ENCODE results near the gene GALK1. TPM values are rescaled to one million over a fixed set of nuclear protein-coding genes. Genes with fewer than 3 reads are reported as not detected.
A peak's percentile ranks its signal among the peaks of the same experiment; 100 is the strongest.

GALK1 gene
- total and polyA plus RNA-seq, 2 of the 13 experiments (the other 11 are each of a cell fraction or from before 2014, with no cell fraction given) = 59.9 to 93.6 TPM

DNA sequence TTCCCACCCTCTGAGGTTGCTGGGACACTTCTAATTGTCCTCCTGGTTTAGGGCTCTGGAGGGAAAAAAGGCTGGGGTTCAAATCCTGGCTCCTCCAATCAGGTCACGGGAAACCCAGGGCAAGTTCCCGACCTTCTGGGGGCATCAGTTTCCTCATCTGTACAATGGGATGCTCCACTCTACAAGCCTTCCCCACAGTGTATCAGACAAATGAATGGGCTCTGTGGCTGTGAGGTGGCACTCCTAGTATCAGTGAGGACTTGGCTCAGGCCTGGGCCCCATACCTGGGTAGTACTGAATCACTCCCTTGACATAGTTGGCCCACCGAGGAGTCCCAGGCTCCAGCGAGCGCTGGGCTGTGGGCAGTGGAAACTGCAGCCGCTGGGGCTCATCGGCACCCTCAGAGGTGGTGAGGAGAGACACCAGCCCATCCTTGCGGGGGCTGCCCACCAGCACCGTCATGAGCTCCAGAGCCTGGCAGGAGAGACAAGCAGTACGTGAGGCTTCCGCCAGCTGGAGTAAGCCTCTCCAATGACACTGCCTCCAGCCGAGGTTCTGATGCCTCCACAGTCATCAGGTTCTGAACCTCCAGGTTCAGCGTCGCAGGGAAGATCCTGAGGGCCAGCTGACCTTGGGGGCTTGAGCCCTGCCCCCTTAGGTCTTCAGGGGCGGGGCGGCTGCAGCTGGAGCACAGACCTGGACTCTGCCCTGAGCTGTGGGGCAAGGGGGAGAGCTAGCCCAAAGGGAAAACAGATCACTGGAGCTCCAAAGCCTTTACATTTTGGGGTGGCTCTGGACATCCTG, 1.2 kb downstream of the GALK1 start (continued):
- TF ChIP-seq ZBTB42 (CRISPR knock-in tag; IDR thresholded peaks at IDR 0.05) = no peak
- TF ChIP-seq, protein P1, sequence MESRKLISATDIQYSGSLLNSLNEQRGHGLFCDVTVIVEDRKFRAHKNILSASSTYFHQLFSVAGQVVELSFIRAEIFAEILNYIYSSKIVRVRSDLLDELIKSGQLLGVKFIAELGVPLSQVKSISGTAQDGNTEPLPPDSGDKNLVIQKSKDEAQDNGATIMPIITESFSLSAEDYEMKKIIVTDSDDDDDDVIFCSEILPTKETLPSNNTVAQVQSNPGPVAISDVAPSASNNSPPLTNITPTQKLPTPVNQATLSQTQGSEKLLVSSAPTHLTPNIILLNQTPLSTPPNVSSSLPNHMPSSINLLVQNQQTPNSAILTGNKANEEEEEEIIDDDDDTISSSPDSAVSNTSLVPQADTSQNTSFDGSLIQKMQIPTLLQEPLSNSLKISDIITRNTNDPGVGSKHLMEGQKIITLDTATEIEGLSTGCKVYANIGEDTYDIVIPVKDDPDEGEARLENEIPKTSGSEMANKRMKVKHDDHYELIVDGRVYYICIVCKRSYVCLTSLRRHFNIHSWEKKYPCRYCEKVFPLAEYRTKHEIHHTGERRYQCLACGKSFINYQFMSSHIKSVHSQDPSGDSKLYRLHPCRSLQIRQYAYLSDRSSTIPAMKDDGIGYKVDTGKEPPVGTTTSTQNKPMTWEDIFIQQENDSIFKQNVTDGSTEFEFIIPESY (CRISPR knock-in tag; IDR thresholded peaks at IDR 0.05) = peak; percentile 84
- peak; percentile 13 for TF ChIP-seq SRSF1 (optimal IDR thresholded peaks at IDR 0.05; ENCODE audit: low read depth, low read length)
- peak; percentile 95 for TF ChIP-seq HNF4G (IDR thresholded peaks at IDR 0.05; ENCODE audit: borderline replicate concordance, low read depth, low read length)
- TF ChIP-seq HNF4G (CRISPR knock-in tag; IDR thresholded peaks at IDR 0.05; ENCODE audit: borderline replicate concordance, low read depth) = peak; percentile 85
- TF ChIP-seq, protein P2, sequence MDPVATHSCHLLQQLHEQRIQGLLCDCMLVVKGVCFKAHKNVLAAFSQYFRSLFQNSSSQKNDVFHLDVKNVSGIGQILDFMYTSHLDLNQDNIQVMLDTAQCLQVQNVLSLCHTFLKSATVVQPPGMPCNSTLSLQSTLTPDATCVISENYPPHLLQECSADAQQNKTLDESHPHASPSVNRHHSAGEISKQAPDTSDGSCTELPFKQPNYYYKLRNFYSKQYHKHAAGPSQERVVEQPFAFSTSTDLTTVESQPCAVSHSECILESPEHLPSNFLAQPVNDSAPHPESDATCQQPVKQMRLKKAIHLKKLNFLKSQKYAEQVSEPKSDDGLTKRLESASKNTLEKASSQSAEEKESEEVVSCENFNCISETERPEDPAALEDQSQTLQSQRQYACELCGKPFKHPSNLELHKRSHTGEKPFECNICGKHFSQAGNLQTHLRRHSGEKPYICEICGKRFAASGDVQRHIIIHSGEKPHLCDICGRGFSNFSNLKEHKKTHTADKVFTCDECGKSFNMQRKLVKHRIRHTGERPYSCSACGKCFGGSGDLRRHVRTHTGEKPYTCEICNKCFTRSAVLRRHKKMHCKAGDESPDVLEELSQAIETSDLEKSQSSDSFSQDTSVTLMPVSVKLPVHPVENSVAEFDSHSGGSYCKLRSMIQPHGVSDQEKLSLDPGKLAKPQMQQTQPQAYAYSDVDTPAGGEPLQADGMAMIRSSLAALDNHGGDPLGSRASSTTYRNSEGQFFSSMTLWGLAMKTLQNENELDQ (CRISPR knock-in tag; IDR thresholded peaks at IDR 0.05; ENCODE audit: borderline replicate concordance) = 0 out of 2 replicates have a peak, but pooled peaks have one; percentile 65
- TF ChIP-seq, protein P3, sequence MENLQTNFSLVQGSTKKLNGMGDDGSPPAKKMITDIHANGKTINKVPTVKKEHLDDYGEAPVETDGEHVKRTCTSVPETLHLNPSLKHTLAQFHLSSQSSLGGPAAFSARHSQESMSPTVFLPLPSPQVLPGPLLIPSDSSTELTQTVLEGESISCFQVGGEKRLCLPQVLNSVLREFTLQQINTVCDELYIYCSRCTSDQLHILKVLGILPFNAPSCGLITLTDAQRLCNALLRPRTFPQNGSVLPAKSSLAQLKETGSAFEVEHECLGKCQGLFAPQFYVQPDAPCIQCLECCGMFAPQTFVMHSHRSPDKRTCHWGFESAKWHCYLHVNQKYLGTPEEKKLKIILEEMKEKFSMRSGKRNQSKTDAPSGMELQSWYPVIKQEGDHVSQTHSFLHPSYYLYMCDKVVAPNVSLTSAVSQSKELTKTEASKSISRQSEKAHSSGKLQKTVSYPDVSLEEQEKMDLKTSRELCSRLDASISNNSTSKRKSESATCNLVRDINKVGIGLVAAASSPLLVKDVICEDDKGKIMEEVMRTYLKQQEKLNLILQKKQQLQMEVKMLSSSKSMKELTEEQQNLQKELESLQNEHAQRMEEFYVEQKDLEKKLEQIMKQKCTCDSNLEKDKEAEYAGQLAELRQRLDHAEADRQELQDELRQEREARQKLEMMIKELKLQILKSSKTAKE (CRISPR knock-in tag; IDR thresholded peaks at IDR 0.05; ENCODE audit: borderline replicate concordance) = no peak
- TF ChIP-seq CAMTA2 (CRISPR knock-in tag; IDR thresholded peaks at IDR 0.05; ENCODE audit: borderline replicate concordance) = no peak
- no peak for TF ChIP-seq SP1 (IDR thresholded peaks at IDR 0.05)
- TF ChIP-seq SP1 (CRISPR knock-in tag; IDR thresholded peaks at IDR 0.05) = peak; percentile 61
- peak; percentile 35 for TF ChIP-seq KMT2A (CRISPR knock-in tag; IDR thresholded peaks at IDR 0.05)
- peak; percentile 13; the same call in 1 of the 2 replicates for TF ChIP-seq KDM5B (CRISPR knock-in tag; IDR thresholded peaks at IDR 0.05; ENCODE audit: borderline replicate concordance)
- peak; percentile 64; the same call in 1 of the 2 replicates for TF ChIP-seq MAF1 (CRISPR knock-in tag; IDR thresholded peaks at IDR 0.05; ENCODE audit: borderline replicate concordance)
- peak; percentile 45; the same call in 1 of the 2 replicates for TF ChIP-seq ARHGAP35 (CRISPR knock-in tag; IDR thresholded peaks at IDR 0.05; ENCODE audit: borderline replicate concordance)
- peak; percentile 48; the same call in 1 of the 2 replicates for TF ChIP-seq HMG20A (CRISPR knock-in tag; IDR thresholded peaks at IDR 0.05; ENCODE audit: borderline replicate concordance)
- 0 out of 2 replicates have a peak, but pooled peaks have one; percentile 32 for TF ChIP-seq RELA (CRISPR knock-in tag; IDR thresholded peaks at IDR 0.05)
- no peak; the same call in 1 of the 2 replicates for TF ChIP-seq GABPB1 (CRISPR knock-in tag; IDR thresholded peaks at IDR 0.05)
- TF ChIP-seq ZNF431 (CRISPR knock-in tag; IDR thresholded peaks at IDR 0.05; ENCODE audit: borderline replicate concordance, low read depth) = peak; percentile 56; the same call in 1 of the 2 replicates
- TF ChIP-seq REXO4 (CRISPR knock-in tag; IDR thresholded peaks at IDR 0.05; ENCODE audit: borderline replicate concordance) = no peak
- peak; percentile 66 for TF ChIP-seq DPF2 (CRISPR knock-in tag; IDR thresholded peaks at IDR 0.05; ENCODE audit: borderline replicate concordance, low read depth)
- 0 out of 2 replicates have a peak, but pooled peaks have one; percentile 36 for TF ChIP-seq ISL2 (CRISPR knock-in tag; IDR thresholded peaks at IDR 0.05)
- TF ChIP-seq HOXD1 (CRISPR knock-in tag; IDR thresholded peaks at IDR 0.05) = peak; percentile 38; the same call in 1 of the 2 replicates
- TF ChIP-seq MAFG (CRISPR knock-in tag; IDR thresholded peaks at IDR 0.05) = no peak
- TF ChIP-seq TBX2 (CRISPR knock-in tag; IDR thresholded peaks at IDR 0.05; ENCODE audit: borderline replicate concordance) = no peak; the same call in none of the 2 replicates

Data from HepG2 (cell line).